Kidney (tissue), 14 donors: ENCODE data around the gene TNS3. TPM values are rescaled to one million over a fixed set of nuclear protein-coding genes. Genes with fewer than 3 reads are reported as not detected.

ENCODE experiments used
- DNase-seq, 5 donors: peaks; one replicate each; pipeline ENCODE4 v3.0.0-alpha.2; 2013 to 2020
- FAIRE-seq: peaks from 2 replicates; lab custom pipeline; 2012; peaks lifted over from hg19 to GRCh38; lab: Jason Lieb, UNC
- H3K27ac ChIP-seq, 2 donors: one replicate each; pipeline ENCODE4 v1.7.0; 2013; ENCODE audit warnings: low read depth in 2 of 2, low read length in 2 of 2, inconsistent platforms in 1 of 2
- H3K27me3 ChIP-seq: one replicate; pipeline ENCODE4 v1.7.1; 2013; ENCODE audit warnings: low read length, inconsistent platforms; ENCODE audit not compliant: control insufficient read depth, insufficient read depth
- H3K36me3 ChIP-seq, 3 donors: one replicate each; pipeline versions ENCODE4 v1.7.0 to v1.7.1; 2013; ENCODE audit warnings: low read length in 3 of 3, control low read depth in 1 of 3, inconsistent platforms in 1 of 3; ENCODE audit not compliant: insufficient read depth in 3 of 3, control insufficient read depth in 2 of 3
- H3K4me1 ChIP-seq, 3 donors: one replicate each; pipeline versions ENCODE4 v1.7.0 to v1.7.1; 2013; ENCODE audit warnings: low read length in 3 of 3, inconsistent platforms in 1 of 3, low read depth in 1 of 3; ENCODE audit not compliant: control insufficient read depth in 2 of 3, insufficient read depth in 2 of 3
- H3K4me3 ChIP-seq, 3 donors: one replicate each; pipeline versions ENCODE4 v1.7.0 to v1.8.1; 2013; ENCODE audit warnings: low read length in 3 of 3, control low read depth in 1 of 3, inconsistent platforms in 1 of 3
- H3K9ac ChIP-seq, 3 donors: one replicate each; pipeline versions ENCODE4 v1.7.0 to v1.7.1; 2013; ENCODE audit warnings: low read length in 3 of 3, control low read depth in 1 of 3, inconsistent platforms in 1 of 3
- H3K9me3 ChIP-seq, 3 donors: one replicate each; pipeline versions ENCODE4 v1.7.0 to v1.7.1; 2013; ENCODE audit warnings: low read length in 3 of 3, control low read depth in 1 of 3, inconsistent platforms in 1 of 3; ENCODE audit not compliant: control insufficient read depth in 2 of 3, insufficient read depth in 1 of 3
- CTCF ChIP-seq: IDR thresholded peaks from 3 replicates; pipeline ENCODE4 v1.5.1; 2012; ENCODE audit warnings: mild to moderate bottlenecking, moderate library complexity, borderline replicate concordance; ENCODE audit not compliant: insufficient read depth; ENCODE audit errors: extremely low read depth
- intact Hi-C: fragments of 100-400 bp; cut with DNase I; formaldehyde crosslinking; loops from one replicate; pipeline ENCODE4 v1.11.1; 2022
- polyA plus RNA-seq: library from polyadenylated mRNA; stranded (reverse); fragments of 350-450 nt; fragmentation: Illumina TruSeq; extraction: RNeasy Lipid Tissue Mini Kit (QIAGEN cat#74804); gene quantifications from one replicate; pipeline ENCODE4 v1.2.3, GENCODE V29; 2014; ENCODE audit warnings: low read depth, low replicate concordance; ENCODE audit not compliant: insufficient read depth
- total RNA-seq: library from RNA; stranded (reverse); fragmentation: NEBNext Ultra II Directional; extraction: Animal tissue kit (Norgen Biotek cat#: 25700); gene quantifications from one replicate; pipeline ENCODE4 v1.2.1, GENCODE V29; 2021
- donor health status: control.
- donor health status: control.
- donor health status: control.
- donor health status: control.
- donor health status: control.
- donor health status: DM: yes; HTN: yes; CAD: no.
- donor health status: Normal renal cell carcinoma (clear cell type).

TNS3 gene
- total and polyA plus RNA-seq, 2 donors from 2014 or later: 38.4 to 198 TPM

DNA sequence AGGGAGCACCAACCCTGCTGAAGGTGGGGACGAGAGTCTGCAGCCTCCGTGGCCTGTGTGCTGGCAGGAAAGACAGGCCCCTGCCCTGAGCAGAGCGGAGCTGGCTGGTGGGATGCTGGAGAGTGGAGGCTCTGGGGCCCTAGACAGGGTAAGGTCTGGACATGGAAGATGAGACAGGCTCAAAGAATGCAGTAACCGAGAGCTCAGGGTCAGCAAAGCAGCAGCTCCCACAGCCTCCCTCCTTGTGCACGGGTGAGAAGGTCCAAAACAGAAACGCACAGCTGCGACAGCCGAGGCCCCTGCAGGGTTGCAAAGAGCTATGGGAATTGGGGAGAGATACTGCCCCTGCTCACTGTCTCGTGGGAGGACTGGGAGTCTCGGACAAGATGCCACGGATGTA, 80.5 kb downstream of the TNS3 start:
- H3K4me3 ChIP-seq: no peak overlapping the region
- intact Hi-C loops: no loop called here
- H3K36me3 ChIP-seq: peaks cover 2 to 15% (median 5%) of the 10 kb centered on the region in 3 donors
- H3K9ac ChIP-seq: no peak overlapping the region
- H3K9me3 ChIP-seq: no peaks in the 10 kb centered on the region
- DNase-seq (peak; percentile 78 to 90 (median 86)), FAIRE-seq (no peak)
- H3K27me3 ChIP-seq: no peaks in the 10 kb centered on the region
- H3K4me1 ChIP-seq: peaks cover 22 to 74% (median 59%) of the 10 kb centered on the region in 3 donors
- no peak for TF ChIP-seq CTCF
- peak overlapping the region; percentile 58 to 73 for H3K27ac ChIP-seq

DNA sequence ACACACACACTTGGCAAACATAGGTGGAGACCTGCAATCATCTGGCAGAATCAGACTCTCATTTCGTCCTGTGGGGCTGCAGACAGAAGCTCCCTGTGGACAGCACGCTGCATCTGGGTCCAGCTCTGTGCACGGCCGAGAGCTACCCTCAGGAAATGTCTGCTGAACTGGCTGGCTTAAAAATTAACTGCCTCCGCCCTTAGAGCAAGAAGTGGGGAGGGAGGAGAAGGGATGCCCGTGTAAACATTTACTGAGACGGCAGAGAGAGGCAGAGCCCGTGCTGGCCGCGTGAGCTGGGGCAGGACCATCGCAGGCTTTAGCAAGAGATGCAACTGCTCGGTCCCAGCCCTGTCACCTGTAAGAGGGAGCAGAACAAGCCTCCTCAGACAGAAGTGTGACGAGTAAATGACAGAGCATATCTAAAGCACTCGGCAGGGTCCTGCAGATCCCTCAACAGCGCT, 81.8 kb downstream of the TNS3 start:
- intact Hi-C loops: no loop called here
- peaks cover 21 to 78% (median 69%) of the 10 kb centered on the region in 3 donors for H3K4me1 ChIP-seq
- FAIRE-seq: no peak

DNA sequence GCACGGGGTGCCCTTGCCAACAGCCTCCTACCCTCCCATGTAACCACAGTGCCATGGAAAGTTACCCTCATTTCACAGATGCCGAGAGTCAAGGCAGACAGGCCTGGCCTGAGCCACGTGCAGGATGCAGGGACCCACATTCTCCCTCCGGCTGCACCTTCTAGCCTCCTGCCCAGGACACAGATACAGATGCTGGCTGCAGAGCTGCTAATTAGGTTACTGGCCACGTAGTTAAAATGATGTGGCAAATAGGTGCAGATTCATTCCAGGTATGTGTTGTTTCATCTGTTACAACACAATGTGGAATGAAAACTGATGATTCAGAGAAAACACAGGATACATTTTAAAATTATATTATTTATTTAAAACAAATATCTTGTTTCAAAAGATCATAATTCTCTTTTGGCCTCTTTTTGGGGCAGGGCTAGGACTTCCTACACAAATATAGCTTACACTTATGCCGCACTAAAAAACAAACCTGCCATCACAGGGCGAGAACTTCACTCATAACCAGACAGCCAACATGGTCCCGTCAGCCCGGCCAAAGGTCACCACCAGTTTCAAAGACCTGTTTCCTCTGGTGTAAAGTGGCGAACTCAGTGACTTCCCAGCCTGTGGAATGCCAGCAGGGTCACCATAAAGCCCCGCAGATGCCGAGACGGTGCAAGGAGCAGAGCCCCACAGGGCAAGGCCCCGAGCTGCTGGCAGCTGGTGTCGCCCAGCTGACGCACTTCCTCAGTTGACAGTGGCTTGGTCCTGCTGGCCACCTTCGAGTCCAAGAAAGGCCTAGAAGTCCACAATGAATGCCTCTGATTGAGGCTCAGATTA, 83.5 kb downstream of the TNS3 start:
- H3K36me3 ChIP-seq: peaks cover 0 to 2% (median 0%) of the 10 kb centered on the region in 3 donors
- H3K4me1 ChIP-seq: peaks cover 22 to 79% (median 73%) of the 10 kb centered on the region in 3 donors
- FAIRE-seq (no peak), DNase-seq (peak in 1 of 5 donors; percentile 80)
- no peaks in the 10 kb centered on the region for H3K27me3 ChIP-seq
- peak overlapping the region; percentile 80 to 93 for H3K27ac ChIP-seq
- peak overlapping the region in 1 of 3 donors; percentile 17 for H3K9ac ChIP-seq
- intact Hi-C loops: no loop called here
- no peak overlapping the region for H3K4me3 ChIP-seq
- no peak for TF ChIP-seq CTCF
- no peaks in the 10 kb centered on the region for H3K9me3 ChIP-seq

More for the DNA sequence above, 81.8 kb downstream of the TNS3 start:
- peak overlapping the region in 1 of 3 donors; percentile 43 for H3K9ac ChIP-seq
- no peak overlapping the region for H3K4me3 ChIP-seq
- H3K9me3 ChIP-seq: no peaks in the 10 kb centered on the region
- H3K27ac ChIP-seq: peak overlapping the region; percentile 64 to 93
- TF ChIP-seq CTCF: no peak
- no peaks in the 10 kb centered on the region for H3K27me3 ChIP-seq
- DNase-seq: peak in 4 of 5 donors; percentile 64 to 83 (median 80)
- H3K36me3 ChIP-seq: peaks cover 2 to 9% (median 4%) of the 10 kb centered on the region in 3 donors
